Measurements from ENCODE around the gene KCNJ14.
A peak's percentile ranks its signal among the peaks of the same experiment; 100 is the strongest.

KCNJ14 gene

DNA sequence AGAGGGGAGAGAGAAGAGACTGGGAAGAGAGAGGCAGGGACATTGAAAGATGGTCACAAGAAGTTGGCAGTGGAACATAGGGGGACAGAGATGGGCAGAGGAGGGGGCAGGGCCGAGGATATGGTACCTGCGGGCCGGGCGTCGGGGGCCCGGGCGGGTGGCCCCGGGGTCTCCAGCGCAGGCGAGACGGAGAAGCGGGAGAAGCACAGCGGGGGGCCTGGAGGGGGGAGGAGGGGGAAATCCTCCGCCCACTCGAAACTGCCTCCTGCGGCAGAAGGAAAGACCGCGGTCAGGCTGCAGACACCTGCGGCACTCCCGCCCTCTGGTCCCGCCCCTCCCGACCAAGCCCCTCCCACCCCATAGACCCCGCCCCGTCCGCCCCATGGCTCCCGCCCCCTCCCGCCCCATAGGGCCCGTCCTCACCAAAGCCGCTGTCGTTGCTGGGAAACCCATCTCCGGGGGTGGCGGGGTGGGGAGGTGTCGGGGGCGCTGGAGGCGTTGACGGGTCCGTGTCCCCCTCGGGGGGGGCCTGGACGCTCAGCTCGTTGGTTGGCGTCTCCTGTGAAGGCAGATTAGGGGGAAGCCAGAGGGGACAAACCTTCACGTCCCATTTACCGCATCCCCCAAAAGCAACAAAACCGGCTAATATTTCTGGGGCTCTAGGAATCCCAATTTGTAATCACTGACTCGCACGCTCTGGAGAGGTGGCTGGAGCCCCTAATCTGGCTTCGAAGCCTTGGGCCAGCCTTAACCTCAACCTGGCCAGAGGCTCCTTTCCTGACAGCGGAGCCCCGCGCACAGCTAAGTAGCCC, 35.8 kb downstream of the KCNJ14 start:
- DNase-seq = peak; percentile 69 to 76

DNA sequence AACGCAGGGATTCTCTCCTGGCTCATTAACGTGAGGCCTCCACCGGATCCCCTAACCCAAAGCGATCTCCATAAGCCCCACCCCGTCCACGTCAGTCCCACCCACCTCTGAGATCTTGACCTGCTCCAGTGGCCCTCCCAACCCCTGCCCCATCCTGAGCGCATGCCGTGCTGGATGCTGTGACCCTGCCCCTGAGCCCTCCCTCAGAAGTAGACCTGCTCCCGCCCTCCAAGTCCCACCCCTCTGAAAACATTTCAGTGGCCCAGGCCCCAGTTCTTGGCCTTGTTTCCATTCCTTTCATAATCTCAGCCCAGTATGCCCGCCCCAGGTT, 36.4 kb downstream of the KCNJ14 start:
- no peak for DNase-seq

DNA sequence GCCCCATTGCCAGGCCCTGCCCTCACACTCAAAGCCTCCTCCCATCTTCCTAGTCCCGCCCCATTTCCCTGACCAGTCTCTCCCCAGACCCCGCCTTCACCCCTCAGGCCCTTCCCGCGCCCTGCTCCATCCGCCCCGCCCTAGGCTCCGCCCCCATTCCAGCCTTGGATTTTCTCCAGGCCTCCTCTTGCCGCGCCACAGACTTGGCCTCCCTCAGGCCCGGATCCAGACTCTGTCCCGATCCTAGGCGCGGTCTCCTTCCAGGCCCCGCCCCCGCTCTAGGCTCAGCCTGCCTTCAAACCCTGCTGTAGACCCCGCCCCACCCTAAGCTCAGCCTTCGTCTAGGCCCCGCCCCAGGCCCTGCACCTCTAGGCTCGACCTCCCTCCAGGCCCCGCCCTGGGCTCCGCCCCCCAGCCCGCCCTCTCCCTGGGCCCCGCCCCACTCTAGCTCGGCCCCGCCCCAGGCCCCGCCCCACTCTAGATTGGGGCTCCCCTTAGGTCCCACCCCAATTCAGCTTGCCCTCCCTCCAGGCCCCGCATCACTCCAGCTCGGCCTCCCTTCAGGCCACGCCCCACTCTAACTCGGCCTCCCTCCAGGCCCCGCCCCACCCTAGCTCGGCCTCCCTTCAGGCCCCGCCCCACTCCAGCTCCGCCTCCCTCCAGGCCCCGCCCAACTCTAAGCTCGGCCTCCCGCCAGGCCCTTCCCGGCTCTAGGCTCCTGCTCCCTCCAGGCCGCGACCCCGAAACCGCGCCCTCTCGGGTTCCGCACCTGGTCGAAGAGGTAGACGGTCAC, 37.7 kb downstream of the KCNJ14 start:
- peak; percentile 91 for DNase-seq

GRCh38 chr19:48493718-48494401, 38.5 kb downstream of the KCNJ14 start:
- DNase-seq = no peak

- DNase-seq = no peak
Observed at GRCh38 chr19:48495396-48495795, 40.0 kb downstream of the KCNJ14 start.

DNA sequence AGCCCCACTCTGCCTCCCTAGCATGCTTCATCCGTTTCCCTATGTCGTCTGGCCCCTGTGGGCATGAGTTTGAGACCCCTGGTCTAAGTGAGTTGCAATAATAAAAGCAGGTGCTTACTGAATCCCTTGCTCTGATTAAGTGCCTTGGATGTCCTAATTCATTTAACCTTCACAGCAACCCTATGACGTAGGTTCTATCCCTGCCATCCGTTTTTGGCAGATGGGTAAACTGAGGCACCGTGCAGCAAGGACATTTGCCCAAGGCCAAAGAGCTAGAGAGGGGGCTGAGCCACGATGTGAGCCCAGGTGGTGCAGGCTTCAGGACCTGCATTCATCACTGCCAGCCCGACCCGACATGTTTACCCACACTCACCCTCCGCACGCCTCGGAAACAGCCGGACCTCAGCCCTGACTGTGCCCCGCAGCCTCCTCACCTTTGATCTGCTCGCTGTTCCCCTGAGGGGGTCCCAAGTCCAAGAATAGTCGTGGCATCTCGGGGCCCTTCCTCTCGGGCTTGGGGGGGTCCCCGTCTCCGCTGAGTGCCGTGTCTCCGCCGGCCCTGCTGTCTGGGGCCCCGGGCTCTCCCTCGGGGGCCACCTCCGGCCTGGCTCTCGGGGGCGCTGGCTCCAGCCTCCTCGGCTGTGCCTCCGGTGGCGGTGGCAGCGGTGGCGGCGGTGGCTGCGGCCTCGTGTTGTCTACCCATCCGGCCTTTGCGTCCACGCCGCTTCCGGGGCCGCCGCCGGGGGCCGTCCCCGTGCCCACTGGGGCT, 41.8 kb downstream of the KCNJ14 start:
- no peak for DNase-seq

GRCh38 chr19:48497728-48498594, 42.6 kb downstream of the KCNJ14 start:
- no peak for DNase-seq

- no peak for DNase-seq
Observed at GRCh38 chr19:48498595-48499311, 43.4 kb downstream of the KCNJ14 start.

GRCh38 chr19:48499316-48500090, 44.1 kb downstream of the KCNJ14 start:
- DNase-seq = no peak

- no peak for DNase-seq
Observed at GRCh38 chr19:48500830-48501493, 45.6 kb downstream of the KCNJ14 start.

DNA sequence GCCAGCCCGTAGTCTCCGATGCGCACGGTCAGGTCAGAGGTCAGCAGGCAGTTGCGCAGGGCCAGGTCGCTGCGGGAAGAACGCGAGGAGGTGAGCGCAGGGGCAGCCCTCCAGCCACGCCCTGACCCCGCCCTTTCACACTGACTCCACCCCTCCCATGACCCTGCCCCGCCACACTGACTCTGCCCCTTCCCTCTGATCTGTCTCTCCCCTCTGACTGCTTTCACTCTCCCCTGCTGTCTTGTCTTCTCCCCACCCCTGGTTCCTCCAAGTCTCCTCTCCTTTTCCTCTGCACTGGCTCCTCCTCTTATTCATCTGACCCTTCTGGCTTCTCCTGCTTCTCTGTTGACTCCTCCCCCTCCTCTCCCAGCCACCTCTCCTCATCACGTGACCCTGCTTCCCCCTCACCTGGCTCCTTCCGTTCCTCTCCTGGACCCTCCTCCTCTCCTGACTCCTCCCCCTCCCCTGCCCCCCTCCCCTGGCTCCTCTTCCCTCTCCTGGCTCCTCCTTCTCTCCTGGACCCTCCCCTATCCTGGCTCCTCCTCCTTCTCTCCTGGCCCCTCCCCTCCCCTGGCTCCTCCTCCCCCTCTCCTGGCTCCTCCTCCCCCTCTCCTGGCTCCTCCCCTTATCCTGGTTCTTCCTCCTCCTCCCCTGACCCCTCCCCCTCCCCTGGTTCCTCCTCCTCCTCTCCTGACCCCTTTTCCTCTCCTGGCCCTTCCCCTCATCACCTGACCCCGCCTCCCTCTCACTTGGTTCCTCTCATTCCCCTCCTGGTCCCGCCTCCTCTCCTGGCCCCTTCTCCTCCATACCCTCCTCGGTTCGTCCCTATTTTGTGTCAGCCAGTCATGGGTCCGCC, 46.3 kb downstream of the KCNJ14 start:
- peak; percentile 80 to 84 for DNase-seq

DNA sequence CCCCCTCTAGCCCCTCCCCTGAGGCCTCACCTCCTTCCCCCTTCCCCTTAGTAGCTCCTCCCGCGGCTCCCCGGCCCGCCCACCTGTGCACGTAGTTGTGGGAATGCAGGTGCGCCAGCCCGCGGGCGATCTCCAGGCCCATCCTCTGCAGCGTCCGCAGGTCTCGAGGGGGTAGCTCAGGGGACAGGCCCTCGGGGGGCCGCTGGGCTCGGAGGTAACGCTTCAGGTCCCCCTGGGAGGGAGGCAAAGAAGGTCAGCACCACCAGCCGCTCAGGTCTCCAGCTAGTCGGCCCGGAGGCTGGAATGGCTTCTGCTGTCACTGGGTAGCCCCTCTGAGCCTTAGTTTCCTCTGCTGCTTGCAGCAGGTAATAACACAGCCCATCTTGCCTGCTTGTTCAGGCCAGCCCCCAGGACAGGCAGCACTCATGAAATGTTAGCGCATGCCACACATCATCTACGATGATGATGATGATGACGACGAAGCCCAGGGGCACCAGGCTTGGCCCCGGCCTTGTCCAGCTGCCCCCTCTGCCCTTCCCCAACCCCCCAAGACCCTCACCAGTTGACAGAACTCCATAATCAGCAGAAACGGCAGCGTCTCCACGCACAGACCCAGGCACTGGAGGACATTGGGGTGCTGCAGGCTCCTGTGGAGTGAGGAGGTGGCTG, 47.1 kb downstream of the KCNJ14 start:
- no peak for DNase-seq

DNA sequence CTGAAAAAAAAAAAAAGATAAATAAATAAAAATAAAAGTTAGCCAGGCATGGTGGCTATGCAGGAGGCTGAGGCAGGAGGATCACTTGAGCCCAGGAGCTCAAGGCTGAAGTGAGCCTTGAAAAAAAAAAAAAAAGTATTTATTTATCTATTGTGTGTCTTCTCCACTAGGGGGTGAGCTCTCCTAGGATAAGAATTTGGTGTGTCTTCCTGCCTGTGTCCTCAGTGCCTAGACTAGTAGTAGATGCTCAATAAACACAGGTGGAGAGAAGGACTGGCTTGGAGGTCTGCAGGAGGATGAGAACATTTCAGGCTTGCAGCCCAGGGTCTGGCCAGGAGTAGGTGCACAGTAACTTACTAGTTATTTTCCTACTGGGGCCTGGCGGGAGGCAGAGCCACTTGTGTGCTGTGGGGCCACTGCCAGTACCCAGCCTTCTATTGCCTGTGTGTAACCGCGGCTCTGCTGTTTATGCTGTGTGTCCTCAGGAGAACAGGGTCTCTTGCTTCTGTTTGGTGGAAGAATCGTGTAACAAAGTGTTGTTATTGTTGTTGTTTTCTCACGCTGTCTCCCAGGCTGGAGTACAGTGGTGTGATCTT, 50.9 kb downstream of the KCNJ14 start:
- DNase-seq = peak in 1 of 2 experiments; percentile 39

DNA sequence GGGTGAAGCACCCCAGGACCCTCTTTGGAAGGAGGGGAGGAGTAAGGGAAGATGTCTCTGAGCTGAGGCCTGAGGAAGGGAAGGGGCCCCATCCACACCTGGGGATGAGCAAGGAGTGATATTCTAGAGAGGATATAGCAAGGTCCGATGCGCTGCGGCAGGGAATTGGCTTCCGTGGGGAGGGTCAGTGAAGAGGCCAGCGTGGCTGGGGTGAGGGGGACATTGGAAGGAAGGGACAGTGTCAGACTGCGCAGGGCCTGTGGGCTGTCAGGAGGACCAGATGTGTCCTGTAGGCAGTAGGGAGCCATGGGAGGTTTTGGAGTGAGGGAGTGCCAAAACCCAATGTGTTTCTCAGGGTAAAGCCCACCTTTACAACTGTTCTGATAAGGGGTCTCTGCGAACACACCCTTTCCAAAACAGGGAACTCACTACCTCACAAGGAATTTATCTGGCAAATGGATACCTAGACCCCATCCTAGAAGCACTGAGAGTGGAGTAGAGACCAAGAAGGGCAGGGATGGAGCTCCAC, 52.6 kb downstream of the KCNJ14 start:
- DNase-seq = no peak

GRCh38 chr19:48508729-48509411, 53.5 kb downstream of the KCNJ14 start:
- no peak for DNase-seq

DNA sequence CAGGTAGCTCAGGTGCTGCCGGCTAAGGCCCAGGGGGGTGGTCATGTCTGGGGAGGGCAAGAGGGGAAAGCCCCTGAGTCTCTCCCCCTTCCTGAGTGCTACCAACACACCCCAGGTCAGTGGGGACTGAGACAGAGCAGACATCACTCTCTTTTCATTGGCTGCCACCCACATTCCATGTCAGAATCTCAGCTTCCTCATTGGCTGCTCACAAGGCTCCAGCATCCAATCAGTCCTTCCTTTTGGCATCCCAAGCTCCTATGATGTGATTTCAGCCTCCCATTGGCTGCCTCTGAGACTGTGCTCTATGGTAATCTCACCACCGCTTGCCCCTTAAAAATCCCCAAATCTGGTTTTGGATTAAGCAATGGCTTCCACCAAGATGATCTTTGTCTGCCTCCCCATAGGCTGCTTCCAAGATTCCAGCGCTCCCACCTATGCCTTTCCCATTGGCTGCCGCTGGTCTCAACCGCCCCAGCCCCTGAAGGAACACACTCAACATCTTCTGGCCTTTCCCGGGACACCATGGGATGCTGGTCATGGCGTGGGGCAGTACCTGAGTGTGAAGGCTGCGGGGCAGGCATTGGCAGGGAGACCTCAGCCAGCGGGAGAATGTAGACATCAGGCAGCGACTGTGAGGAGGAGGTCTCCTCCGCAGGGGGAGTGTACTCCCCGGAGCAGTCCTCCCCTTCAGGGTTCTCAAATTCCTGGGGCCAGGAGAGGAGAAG, 54.3 kb downstream of the KCNJ14 start:
- DNase-seq = no peak

Data from activated T-cell treated with anti-CD3 and anti-CD28 coated beads, Interleukin-2, amount 50 U/mL, for 48 hours (primary cell).